Loucy (cell line): ENCODE measurements around the gene PRCP.

Experiments
- H2AFZ ChIP-seq: fragments of 200-600 bp; sonication (generic); 2 replicates; pipeline ENCODE4 v1.6.0; 2016; ENCODE audit warnings: antibody characterized with exemption, mild to moderate bottlenecking, low read length, moderate library complexity
- H3F3A ChIP-seq: fragments of 200-600 bp; 2 replicates; pipeline ENCODE4 v1.6.0; 2016; ENCODE audit warnings: antibody characterized with exemption, low read depth, mild to moderate bottlenecking
- H3K27me3 ChIP-seq: fragments of 200-600 bp; sonication (generic); 2 replicates; pipeline ENCODE4 v1.6.1; 2014; ENCODE audit warnings: low read length, mild to moderate bottlenecking; ENCODE audit not compliant: insufficient read depth, poor library complexity, severe bottlenecking
- H3K36me3 ChIP-seq: fragments of 200-600 bp; sonication (generic); 2 replicates; pipeline ENCODE4 v1.6.1; 2016; ENCODE audit warnings: low read length; ENCODE audit not compliant: insufficient read depth
- H3K4me1 ChIP-seq: fragments of 200-600 bp; sonication (generic); 2 replicates; pipeline ENCODE4 v1.5.1; 2014; ENCODE audit warnings: low read length, mild to moderate bottlenecking; ENCODE audit not compliant: insufficient read depth, poor library complexity, severe bottlenecking
- H3K4me2 ChIP-seq: fragments of 200-600 bp; sonication (generic); 2 replicates; pipeline ENCODE4 v1.6.0; 2014; ENCODE audit warnings: antibody characterized with exemption, low read length, low read depth, mild to moderate bottlenecking; ENCODE audit not compliant: poor library complexity, severe bottlenecking
- H3K4me3 ChIP-seq: fragments of 200-600 bp; sonication (generic); 2 replicates; pipeline ENCODE4 v1.5.1; 2014; ENCODE audit warnings: low read length, mild to moderate bottlenecking, mixed read lengths; ENCODE audit not compliant: poor library complexity, severe bottlenecking
- H3K79me2 ChIP-seq: fragments of 200-600 bp; sonication (generic); 2 replicates; pipeline ENCODE4 v1.6.1; 2014; ENCODE audit warnings: low read length; ENCODE audit not compliant: insufficient read depth
- H3K9ac ChIP-seq: fragments of 200-600 bp; sonication (generic); 2 replicates; pipeline ENCODE4 v1.6.0; 2014; ENCODE audit warnings: mild to moderate bottlenecking, low read depth, low read length, moderate library complexity; ENCODE audit not compliant: poor library complexity, severe bottlenecking
- H3K9me2 ChIP-seq: fragments of 200-600 bp; sonication (generic); replicated peaks from 2 replicates; pipeline ENCODE4 v1.6.1; 2016; ENCODE audit warnings: low read depth, low read length, mixed read lengths
- H3K9me3 ChIP-seq: fragments of 200-600 bp; sonication (generic); 2 replicates; pipeline ENCODE4 v1.6.1; 2014; ENCODE audit warnings: mild to moderate bottlenecking, antibody characterized with exemption, low read length, low read depth; ENCODE audit not compliant: insufficient read depth
- H4K20me1 ChIP-seq: fragments of 200-600 bp; sonication (generic); 2 replicates; pipeline ENCODE4 v1.6.0; 2014; ENCODE audit warnings: antibody characterized with exemption, low read length, mild to moderate bottlenecking; ENCODE audit not compliant: insufficient read depth, poor library complexity, severe bottlenecking
- CTCF ChIP-seq: fragments of 200-600 bp; sonication (generic); conservative IDR thresholded peaks from 2 replicates; pipeline ENCODE4 v1.5.1; 2014; ENCODE audit warnings: mild to moderate bottlenecking, antibody characterized with exemption, low read length
- EZH2phosphoT487 ChIP-seq: fragments of 200-600 bp; IDR thresholded peaks from 2 replicates; pipeline ENCODE4 v1.6.1; 2018; ENCODE audit warnings: antibody characterized with exemption, mild to moderate bottlenecking, moderate library complexity, borderline replicate concordance

The PRCP gene

GRCh38 chr11:82807646-82808045 is 92.6 kb downstream of the PRCP start:
- H3K4me3 ChIP-seq: no peak overlapping the region
- no peaks in the 10 kb centered on the region for H3F3A ChIP-seq
- H3K9me2 ChIP-seq: no peaks in the 10 kb centered on the region
- H3K9ac ChIP-seq: no peak overlapping the region
- H2AFZ ChIP-seq: no peak overlapping the region
- no peaks in the 10 kb centered on the region for H3K79me2 ChIP-seq
- H3K4me2 ChIP-seq: no peak overlapping the region
- no peaks in the 10 kb centered on the region for H3K9me3 ChIP-seq
- no peaks in the 10 kb centered on the region for H4K20me1 ChIP-seq
- no peaks in the 10 kb centered on the region for H3K36me3 ChIP-seq
- no peaks in the 10 kb centered on the region for H3K4me1 ChIP-seq
- TF ChIP-seq EZH2phosphoT487: no peak
- no peak for TF ChIP-seq CTCF
- no peaks in the 10 kb centered on the region for H3K27me3 ChIP-seq

- no peaks in the 10 kb centered on the region for H3K4me1 ChIP-seq
- H3K27me3 ChIP-seq: no peaks in the 10 kb centered on the region
- no peaks in the 10 kb centered on the region for H3K9me3 ChIP-seq
- H3K36me3 ChIP-seq: no peaks in the 10 kb centered on the region
- TF ChIP-seq EZH2phosphoT487 (no peak), CTCF (no peak)
- H3K4me3 ChIP-seq: no peak overlapping the region
- no peaks in the 10 kb centered on the region for H3K79me2 ChIP-seq
- H2AFZ ChIP-seq: no peak overlapping the region
- no peak overlapping the region for H3K9ac ChIP-seq
- H4K20me1 ChIP-seq: no peaks in the 10 kb centered on the region
- H3F3A ChIP-seq: no peaks in the 10 kb centered on the region
- H3K9me2 ChIP-seq: no peaks in the 10 kb centered on the region
- H3K4me2 ChIP-seq: no peak overlapping the region
These were observed 97.5 kb downstream of the PRCP start for GRCh38 chr11:82802710-82803109.

GRCh38 chr11:82796998-82797961 is 103.0 kb downstream of the PRCP start:
- no peak overlapping the region for H3K9ac ChIP-seq
- H3K4me3 ChIP-seq: no peak overlapping the region
- no peak for TF ChIP-seq CTCF
- no peak for TF ChIP-seq EZH2phosphoT487
- H2AFZ ChIP-seq: no peak overlapping the region
- H3K4me2 ChIP-seq: no peak overlapping the region
- H3K4me1 ChIP-seq: no peaks in the 10 kb centered on the region
- H3F3A ChIP-seq: no peaks in the 10 kb centered on the region
- no peaks in the 10 kb centered on the region for H3K9me2 ChIP-seq
- no peaks in the 10 kb centered on the region for H4K20me1 ChIP-seq
- H3K27me3 ChIP-seq: no peaks in the 10 kb centered on the region
- no peaks in the 10 kb centered on the region for H3K36me3 ChIP-seq
- no peaks in the 10 kb centered on the region for H3K9me3 ChIP-seq
- no peaks in the 10 kb centered on the region for H3K79me2 ChIP-seq
